ENCODE results near the gene BCL11B. TPM values are rescaled to one million over a fixed set of nuclear protein-coding genes. Genes with fewer than 3 reads are reported as not detected.

Gene BCL11B
- total and polyA plus RNA-seq, 4 donors = 0.04 to 0.42 (median 0.16) TPM

DNA sequence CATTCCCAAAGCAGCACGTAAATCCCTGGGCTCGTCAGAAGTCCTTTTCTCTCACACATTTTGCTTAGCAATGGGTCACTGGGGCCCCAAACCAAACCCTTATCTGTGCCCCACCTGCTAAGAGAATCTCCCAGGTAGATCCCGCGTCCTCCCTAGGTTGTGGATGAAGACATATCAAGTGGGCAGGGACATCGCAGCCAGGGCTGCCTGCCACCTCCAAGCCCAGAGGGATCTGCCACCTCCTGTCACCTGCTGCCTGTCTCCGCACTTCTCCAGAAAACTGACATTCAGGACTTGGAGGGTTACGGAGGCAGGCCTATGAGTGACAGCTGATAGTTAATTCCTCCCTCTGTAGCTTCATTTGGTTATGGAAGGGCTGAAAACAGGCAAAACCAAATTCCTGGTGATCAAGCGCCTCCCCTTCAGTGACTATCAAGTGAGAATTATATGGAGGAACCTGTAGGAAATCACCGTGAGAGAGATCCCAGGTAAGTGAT is 19.5 kb downstream of the BCL11B start:
- H3K36me3 ChIP-seq (ENCODE audit: control insufficient read depth in 4 of 4, insufficient read depth in 3 of 4, low read depth in 1 of 4, low read length in 3 of 4) = no peaks in the 10 kb centered on the region
- H3K27me3 ChIP-seq (ENCODE audit: control insufficient read depth in 4 of 4, insufficient read depth in 4 of 4, low read length in 3 of 4) = peaks cover 0 to 8% (median 4%) of the 10 kb centered on the region in 4 donors
- no peaks in the 10 kb centered on the region for H3K4me1 ChIP-seq (ENCODE audit: control insufficient read depth in 4 of 4, insufficient read depth in 4 of 4, low read length in 3 of 4)
- H3K4me3 ChIP-seq (ENCODE audit: low read depth in 1 of 3, low read length in 3 of 3) = no peak overlapping the region
- 76% methylated on average over 9 of the region's 9 CpGs for WGBS
- no peak overlapping the region for H3K27ac ChIP-seq (ENCODE audit: low read depth in 1 of 2, low read length in 2 of 2)
- DNase-seq (ENCODE audit: low spot score) = no peak
- H3K9me3 ChIP-seq (ENCODE audit: control insufficient read depth in 4 of 4, low read length in 3 of 4) = no peaks in the 10 kb centered on the region
- TF ChIP-seq JUND (IDR thresholded peaks at IDR 0.05) (no peak), EGR1 (IDR thresholded peaks at IDR 0.05; ENCODE audit: low read depth in 2 of 2) (no peak), TAF1 (conservative IDR thresholded peaks at IDR 0.05) (no peak), ATF3 (IDR thresholded peaks at IDR 0.05) (no peak), SP1 (IDR thresholded peaks at IDR 0.05) (no peak), FOXA1 (IDR thresholded peaks at IDR 0.05) (no peak), HNF4A (conservative IDR thresholded peaks at IDR 0.05) (no peak), GABPA (IDR thresholded peaks at IDR 0.05 in 1 of 2, conservative IDR thresholded peaks at IDR 0.05 in 1 of 2) (no peak), REST (IDR thresholded peaks at IDR 0.05) (no peak), MAX (IDR thresholded peaks at IDR 0.05) (no peak), YY1 (IDR thresholded peaks at IDR 0.05) (no peak), CTCF (IDR thresholded peaks at IDR 0.05; ENCODE audit: low read depth, low read length, missing input control) (no peak), RXRA (IDR thresholded peaks at IDR 0.05) (no peak), FOXA2 (IDR thresholded peaks at IDR 0.05) (no peak), HNF4G (IDR thresholded peaks at IDR 0.05) (no peak)
- TF ChIP-seq, protein P1, sequence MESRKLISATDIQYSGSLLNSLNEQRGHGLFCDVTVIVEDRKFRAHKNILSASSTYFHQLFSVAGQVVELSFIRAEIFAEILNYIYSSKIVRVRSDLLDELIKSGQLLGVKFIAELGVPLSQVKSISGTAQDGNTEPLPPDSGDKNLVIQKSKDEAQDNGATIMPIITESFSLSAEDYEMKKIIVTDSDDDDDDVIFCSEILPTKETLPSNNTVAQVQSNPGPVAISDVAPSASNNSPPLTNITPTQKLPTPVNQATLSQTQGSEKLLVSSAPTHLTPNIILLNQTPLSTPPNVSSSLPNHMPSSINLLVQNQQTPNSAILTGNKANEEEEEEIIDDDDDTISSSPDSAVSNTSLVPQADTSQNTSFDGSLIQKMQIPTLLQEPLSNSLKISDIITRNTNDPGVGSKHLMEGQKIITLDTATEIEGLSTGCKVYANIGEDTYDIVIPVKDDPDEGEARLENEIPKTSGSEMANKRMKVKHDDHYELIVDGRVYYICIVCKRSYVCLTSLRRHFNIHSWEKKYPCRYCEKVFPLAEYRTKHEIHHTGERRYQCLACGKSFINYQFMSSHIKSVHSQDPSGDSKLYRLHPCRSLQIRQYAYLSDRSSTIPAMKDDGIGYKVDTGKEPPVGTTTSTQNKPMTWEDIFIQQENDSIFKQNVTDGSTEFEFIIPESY (IDR thresholded peaks at IDR 0.05) = no peak
- no peak overlapping the region for H3K9ac ChIP-seq (ENCODE audit: low read depth in 1 of 2, low read length in 2 of 2)

DNA sequence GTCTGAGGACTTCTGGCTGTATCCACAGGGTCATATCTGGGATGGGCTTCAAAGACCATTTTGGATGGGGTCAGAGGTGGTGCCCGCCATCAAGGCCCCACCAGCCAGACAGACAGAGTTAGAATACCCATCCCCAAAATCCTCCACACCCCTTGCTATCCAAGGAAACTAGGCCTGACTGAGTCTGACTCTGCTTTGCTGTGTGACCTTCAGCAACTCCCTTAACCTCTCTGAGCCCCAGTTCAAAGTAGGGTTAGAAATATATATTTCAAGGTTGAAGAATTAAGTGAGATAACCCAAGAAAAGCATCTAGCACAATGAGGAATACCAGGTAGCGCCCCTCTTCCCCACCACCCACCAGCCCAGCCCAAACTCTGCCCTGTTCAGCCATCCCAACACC is 20.3 kb downstream of the BCL11B start:
- no peak overlapping the region for H3K9ac ChIP-seq (ENCODE audit: low read depth in 1 of 2, low read length in 2 of 2)
- 87% methylated on average over 2 of the region's 2 CpGs for WGBS
- no peaks in the 10 kb centered on the region for H3K9me3 ChIP-seq (ENCODE audit: control insufficient read depth in 4 of 4, low read length in 3 of 4)
- no peaks in the 10 kb centered on the region for H3K36me3 ChIP-seq (ENCODE audit: control insufficient read depth in 4 of 4, insufficient read depth in 3 of 4, low read depth in 1 of 4, low read length in 3 of 4)
- H3K27ac ChIP-seq (ENCODE audit: low read depth in 1 of 2, low read length in 2 of 2) = no peak overlapping the region
- peaks cover 0 to 2% (median 0%) of the 10 kb centered on the region in 4 donors for H3K4me1 ChIP-seq (ENCODE audit: control insufficient read depth in 4 of 4, insufficient read depth in 4 of 4, low read length in 3 of 4)
- peaks cover 0 to 10% (median 7%) of the 10 kb centered on the region in 4 donors for H3K27me3 ChIP-seq (ENCODE audit: control insufficient read depth in 4 of 4, insufficient read depth in 4 of 4, low read length in 3 of 4)
- DNase-seq (ENCODE audit: low spot score) = no peak
- H3K4me3 ChIP-seq (ENCODE audit: low read depth in 1 of 3, low read length in 3 of 3) = no peak overlapping the region
- TF ChIP-seq HNF4A (conservative IDR thresholded peaks at IDR 0.05) (no peak), MAX (IDR thresholded peaks at IDR 0.05) (no peak), RXRA (IDR thresholded peaks at IDR 0.05) (no peak), REST (IDR thresholded peaks at IDR 0.05) (no peak), FOXA1 (IDR thresholded peaks at IDR 0.05) (no peak), TAF1 (conservative IDR thresholded peaks at IDR 0.05) (no peak), SP1 (IDR thresholded peaks at IDR 0.05) (no peak), RAD21 (IDR thresholded peaks at IDR 0.05) (no peak), GABPA (IDR thresholded peaks at IDR 0.05 in 1 of 2, conservative IDR thresholded peaks at IDR 0.05 in 1 of 2) (no peak), ATF3 (IDR thresholded peaks at IDR 0.05) (no peak)

Measured in liver (tissue), 9 donors.